Stimulated activated CD4-positive, alpha-beta T cell treated with anti-CD3 and anti-CD28 coated beads, Interleukin-4, amount 100 ng/mL, for 24 hours (primary cell): ENCODE measurements around the gene PLIN4.
A peak's percentile ranks its signal among the peaks of the same experiment; 100 is the strongest.

Source experiments
- DNase-seq: peaks from one replicate; pipeline ENCODE4 v3.0.0-alpha.2; 2020

Gene PLIN4

DNA sequence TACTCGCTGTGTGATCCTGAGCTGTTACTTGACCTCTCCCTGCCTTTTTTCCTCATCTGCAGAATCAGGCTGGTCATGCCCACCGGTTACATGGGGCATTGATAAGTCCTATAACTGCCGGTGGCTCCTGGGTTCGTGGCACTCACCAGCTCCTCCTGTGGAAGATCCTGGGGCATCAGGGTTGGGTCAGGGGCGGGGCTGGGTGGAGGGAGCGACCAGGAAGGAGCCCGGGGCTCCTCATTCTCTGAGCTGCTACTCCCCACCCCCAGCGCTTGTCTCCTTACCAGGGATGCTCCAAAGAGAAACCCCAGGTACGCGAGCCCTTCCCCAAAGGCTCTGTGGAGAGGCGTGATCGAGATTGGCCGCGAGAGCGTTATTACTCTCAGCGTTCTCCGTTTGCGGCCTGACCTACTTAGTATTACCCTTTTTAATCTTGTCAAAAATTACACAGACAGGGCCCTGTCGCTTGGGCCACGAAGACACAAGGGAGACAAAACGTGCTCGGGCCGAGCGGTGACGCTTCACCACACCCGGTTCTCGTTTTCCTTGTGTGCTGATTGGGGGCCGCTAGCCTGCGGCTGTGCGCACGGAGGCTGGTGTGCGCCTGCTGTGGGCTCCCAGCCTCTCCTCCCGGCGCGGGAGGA, 35.4 kb downstream of the PLIN4 start:
- DNase-seq: no peak

DNA sequence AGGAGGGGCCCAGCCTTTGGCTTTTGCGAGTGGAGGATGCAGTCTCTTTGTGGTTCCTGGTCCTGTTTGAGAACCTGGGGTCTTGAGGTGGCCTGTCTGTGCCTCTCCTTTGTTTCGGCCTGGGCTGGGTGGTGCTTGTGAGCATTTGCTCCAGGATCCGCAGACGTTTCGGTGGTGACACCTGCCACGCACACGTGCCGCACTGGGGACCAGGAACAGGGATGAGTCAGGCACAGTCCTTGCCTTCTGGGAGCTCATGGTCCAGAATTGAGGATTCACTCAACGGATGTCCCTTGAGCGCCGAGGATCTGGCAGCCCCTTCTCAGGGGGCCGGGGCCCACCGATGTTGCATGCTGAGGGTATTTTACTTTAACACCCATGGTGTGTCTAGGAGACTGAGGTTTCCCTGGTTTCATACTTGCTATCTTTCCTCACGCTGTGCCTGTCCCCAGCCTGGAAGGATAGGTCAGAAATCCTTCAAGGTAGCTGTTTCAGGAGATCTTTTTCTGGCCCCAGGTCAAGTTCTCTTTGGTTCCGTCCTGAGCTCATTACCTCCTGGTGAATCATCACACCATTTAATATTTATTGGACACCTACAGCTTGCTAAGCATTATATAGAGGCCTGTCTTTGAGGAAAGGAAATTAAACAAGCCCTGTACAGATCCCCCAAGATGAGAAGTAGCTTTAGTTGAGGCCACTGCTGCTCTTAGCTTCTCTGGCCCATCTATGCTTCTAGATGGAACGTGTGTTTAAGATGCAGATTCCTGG, 41.1 kb downstream of the PLIN4 start:
- DNase-seq: no peak

DNA sequence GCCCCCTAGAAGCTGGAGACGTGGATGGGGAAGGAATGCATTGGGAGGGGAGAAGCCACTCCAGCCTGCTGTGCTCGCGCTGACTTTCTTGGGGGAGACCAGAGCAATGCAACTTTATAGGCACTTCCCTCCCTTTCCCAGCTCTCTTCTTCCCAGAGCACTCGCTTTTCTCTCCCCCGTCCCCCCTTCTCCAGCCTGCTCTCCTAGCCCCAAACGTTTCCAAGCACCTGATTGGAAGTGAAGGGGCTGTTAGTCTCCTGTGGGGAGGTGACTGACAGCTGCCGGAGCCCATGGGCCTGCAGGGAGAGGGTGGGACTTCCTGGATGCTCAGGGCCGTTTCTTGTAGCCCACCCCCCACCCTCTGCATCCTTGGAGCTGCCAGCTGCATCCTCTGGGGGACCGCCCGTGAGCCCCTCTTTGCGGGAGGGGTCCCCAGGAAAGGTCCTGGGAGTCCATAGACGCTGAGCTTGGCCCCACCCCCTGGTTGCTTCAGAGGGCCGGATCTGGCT, 43.7 kb downstream of the PLIN4 start:
- no peak for DNase-seq

DNA sequence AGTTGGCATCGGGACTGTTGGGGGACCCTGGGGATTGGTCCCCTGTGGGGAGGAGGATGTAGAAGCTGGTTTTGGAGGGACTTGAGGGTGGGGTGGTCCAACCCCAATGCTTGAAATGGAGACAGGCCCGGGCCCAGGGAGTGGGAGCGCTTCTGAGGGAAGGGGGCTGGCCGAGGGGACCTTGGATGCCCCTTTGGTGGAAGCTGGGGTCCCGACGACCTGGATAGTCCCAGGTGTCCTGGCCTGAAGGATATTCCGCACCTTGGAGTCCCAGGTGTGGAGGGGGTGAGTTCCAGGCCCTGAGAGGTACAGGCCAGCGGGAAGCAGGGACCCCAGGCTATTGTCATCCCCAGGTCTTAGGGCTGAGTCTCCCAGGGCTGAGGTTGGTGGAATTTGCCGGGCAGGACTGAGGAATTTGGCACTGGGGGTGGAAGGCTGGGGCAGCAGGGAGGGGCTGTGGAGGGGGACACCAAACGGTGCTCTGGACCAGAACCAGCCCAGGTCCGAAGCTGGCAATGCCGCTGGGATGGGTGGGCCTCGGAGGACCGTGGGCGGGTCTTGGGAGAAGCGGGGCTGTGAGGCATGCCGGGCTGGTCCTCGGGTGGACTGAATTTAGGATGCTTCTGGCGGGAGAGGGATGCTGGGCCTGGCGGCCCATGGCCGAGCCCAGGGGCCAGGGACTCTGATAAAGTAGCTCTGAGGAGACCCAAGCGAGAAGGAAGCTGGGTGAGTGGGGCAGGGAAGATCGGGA, 44.3 kb downstream of the PLIN4 start:
- no peak for DNase-seq

DNA sequence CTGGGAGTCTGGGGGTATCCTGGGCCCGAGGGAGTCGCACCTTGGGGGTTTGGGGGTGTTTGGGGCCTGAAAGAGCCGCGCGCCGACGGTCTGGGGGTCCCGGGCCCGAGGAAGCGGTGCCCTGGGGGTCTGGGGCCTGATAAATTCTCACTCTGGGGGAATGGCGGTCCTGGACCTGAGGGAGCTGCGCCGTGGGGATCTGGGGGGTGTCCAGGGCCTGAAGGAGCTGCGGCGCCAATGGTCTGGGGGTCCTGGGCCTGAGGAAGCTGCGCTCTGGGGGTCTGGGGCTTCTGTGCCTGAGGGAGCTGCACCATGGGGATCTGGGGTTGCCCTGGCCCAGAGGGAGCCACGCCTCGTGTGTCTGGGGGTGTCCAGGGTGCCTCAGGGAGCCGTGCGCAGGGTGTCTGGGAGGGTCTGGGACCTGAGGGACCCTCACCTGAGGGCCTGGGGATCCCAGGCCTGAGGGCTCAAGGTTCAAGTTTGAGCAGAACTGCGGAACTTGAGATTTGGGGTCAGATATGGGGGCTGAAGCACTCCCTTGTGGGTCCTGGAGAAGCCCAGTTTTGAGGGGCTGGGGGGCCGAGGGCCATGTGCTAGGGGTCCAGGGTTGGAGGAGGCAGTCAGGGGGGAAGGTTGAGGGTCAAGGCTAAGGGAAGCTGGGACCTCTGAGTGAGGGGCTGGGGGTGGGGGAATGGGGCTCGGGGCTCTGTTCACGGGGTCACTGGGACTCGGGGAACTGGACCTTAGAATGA, 45.1 kb downstream of the PLIN4 start:
- DNase-seq: no peak

DNA sequence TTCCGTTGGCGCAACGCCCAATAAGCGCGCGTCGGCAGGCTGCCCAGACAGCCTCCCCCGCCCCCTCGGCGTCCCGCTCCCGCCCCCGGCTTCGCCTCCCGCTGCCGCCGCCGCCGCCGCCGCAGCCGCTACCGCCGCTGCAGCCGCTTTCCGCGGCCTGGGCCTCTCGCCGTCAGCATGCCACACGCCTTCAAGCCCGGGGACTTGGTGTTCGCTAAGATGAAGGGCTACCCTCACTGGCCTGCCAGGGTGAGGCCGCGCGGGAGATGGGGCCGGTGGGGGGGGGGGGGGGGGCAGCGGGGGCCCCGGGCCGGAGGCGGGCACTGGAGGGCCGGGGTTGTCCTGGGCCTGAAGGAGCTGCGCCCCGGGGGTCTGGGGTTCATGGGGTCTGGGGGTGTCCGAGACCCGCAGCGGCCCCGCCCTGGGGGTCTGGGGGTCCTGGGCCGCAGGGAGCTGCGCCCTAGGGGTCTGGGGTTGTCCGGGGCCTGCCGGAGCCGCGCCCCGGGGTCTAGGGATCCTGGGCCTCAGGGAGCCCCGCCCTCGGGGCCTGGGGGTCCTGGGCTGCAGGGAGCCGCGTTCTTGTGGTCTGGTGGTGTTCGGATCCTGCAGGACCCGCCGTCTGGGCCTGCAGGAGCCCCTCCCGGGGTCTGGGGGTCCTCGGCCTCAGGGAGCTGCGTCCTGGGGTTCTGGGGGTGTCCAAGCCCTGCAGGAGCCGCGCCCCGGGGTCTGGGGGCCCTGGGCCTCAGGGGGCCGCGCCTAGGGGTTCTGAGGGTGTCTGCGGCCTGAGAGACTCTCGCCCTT, 45.9 kb downstream of the PLIN4 start, which contains the start of gene HDGFL2:
HDGFL2 (plus strand) TSS at position 124 of the 801 bp plus-strand sequence; CDS start at position 178, 54 bp downstream.
- DNase-seq: no peak

DNA sequence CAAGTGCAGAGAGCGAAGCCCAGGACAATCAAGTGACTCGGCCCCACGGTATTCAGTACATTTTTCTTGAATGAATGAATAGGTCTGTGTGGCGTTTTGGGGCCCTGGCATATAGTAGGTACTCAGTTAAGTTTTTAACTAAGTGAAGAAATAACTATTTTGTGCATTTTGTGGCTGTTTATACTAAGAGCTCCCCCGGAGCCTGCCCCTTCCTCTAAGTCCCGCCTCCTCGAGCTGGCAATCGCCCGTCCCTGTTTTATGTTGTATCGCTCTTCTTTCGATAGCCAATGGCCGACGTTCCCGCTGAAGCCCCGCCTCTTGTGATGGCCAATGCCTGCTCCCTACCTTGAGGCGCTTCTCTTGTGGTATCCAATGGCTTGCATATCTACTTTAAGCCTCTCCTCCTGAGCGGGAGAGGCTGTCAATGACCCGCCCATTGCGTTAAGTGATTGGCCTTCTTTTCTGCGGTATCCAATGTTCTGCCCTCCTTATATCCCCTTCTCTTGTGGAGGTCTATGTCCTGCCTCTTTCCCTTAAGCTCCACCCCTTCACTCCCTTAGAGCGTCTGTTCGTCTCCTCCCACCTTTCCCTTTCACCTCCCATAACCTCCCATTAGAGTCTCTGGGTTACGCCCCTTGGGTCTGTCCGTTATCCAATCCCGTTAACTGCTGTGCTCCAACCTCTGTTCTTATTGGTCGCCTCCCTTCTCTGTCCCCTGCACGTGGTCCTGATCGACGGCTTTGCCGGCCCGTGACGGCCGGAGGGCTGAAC, 46.7 kb downstream of the PLIN4 start:
- peak; percentile 98 for DNase-seq

DNA sequence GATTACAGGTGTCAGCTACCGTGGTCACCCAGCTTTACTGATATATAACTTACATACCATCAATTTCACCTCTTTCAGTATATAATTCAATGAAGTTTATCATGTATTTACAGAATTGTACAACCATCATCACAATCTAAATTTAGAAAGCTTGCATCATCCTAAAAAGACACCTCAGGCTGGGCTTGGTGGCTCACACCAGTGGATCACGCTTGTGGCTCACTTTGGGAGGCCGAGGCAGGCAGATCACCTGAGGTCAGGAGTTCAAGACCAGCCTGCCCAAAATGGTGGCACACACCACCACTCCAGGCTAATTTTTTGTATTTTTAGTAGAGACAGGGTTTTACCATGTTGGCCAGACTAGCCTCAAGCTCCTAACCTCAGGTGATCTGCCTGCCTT, 50.5 kb downstream of the PLIN4 start:
- DNase-seq: no peak

DNA sequence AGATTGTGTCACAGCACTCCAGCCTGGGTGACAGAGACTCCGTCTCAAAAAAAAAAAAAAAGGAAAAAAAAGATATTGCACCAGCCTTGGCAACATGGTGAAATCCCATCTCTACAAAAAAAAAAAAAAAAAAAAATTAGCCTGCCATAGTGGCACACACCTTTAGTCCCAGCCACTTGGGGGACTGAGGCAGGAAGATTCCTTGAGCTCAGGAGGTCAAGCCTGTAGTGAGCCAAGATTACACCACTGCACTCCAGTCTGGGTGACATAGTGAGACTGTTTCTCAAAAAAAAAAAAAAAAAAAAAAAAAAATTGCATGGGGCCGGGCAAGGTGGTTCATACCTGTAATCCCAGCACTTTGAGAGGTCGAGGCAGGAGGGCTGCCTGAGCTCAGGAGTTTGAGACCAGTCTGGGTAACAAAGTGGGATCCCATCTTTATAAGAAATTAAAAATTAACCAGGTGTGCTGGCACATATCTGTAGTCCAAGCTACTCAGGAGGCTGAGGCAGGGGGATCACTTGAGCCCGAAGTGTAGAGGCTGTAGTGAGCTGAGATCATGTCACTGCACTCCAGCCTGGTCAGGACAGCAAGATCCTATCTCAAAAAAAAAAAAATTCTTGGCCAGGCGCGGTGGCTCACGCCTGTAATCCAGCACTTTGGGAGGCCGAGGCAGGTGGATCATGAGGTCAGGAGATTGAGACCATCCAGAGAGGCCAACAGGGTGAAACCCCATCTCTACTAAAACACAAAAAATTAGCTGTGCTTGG, 53.3 kb downstream of the PLIN4 start:
- DNase-seq: no peak

DNA sequence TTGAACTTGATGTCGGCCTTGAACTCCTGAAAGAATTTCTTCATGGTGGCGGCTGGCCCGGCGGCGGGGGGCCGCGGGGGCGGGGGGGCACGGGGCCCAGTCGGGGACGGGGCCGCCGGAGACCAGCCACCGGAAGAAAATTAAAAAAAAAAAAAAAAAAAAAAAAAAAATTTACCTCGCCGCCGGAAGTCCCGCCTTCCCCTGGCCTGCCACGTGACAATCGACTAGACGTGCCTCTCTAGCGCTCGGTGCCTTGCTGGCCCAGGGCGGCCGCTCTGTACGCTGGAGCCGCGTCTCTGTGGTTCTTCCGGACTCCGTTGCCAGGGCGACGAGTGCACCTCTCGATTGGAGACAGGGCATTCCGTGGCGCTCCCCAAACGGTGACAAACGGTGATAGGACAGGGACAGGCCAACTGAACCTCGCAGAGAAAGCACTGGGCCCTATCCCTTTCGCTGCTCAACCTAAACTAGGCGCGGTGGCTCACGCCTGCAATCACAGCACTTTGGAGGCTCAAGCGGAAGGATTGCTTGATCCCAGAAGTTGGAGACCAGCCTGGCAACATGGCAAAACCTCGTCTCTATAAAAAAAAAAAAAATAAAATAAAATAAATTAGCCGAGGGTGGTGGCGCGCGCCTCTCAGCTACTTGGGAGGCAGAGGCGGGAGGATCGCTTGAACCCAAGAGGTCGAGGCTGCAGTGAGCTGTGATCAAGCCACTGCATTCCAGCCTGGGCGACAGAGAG, 60.5 kb downstream of the PLIN4 start, which contains the start of gene UBXN6:
UBXN6 (minus strand) TSS at position 141 of the 742 bp plus-strand sequence; CDS start at position 44, 97 bp downstream.
- DNase-seq: peak; percentile 98

DNA sequence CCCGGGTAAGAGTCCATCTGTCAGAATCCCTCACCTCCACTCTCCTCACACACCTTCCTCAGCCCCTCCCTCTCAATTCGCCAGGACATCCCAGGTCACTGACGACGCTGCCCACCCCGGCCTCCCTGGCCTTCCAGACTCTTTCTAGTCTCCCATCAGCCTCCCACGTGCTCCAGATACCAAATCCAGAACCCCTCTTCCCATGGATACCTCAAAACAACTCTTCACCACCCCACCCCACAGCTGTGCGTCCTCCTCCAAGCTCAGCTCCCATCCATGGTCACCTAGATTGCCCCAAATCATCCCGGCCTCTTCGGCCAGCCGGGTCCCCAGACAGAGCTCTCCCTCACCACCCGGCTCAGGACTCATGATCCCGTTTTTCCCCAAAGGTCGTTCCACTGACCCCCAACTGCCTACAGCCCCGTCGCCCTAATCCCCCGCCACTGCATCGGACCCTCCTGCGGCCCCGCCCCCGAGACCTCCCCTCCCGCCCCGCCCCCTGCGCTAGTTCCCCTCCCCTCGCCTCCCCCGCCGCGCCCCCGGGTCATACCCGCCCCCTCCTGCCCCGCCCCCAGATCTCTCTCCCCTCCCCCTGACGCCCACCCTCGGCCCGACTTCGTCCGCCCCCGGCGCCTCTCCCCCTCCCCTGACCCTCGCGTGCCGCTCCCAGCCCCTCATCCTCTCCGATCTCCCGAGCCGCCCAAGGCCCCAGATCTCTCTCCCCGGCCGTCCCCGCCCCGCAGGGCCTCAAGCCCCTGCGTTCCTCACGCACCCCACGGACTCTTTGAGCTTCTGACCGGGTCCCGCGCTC, 61.2 kb downstream of the PLIN4 start:
- peak; percentile 46 for DNase-seq

DNA sequence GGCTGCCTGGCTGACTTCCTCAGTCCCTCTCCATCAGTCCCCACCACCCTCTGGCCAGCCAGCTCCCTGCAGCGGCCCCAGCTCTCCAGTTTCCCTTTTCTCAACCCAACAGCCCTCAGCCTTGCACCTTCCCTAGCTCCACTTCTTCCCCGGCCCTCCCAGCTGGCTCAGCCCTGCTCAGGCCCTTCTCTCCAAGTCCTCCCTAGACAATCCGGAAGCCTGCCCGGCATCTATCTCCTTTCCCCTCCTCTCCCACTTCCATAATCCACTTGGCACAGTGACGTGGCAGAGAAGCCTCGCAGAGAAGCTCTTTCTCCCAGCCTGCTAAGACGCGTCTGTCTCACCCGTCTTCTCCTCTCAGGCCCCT, 61.8 kb downstream of the PLIN4 start:
- DNase-seq: no peak

DNA sequence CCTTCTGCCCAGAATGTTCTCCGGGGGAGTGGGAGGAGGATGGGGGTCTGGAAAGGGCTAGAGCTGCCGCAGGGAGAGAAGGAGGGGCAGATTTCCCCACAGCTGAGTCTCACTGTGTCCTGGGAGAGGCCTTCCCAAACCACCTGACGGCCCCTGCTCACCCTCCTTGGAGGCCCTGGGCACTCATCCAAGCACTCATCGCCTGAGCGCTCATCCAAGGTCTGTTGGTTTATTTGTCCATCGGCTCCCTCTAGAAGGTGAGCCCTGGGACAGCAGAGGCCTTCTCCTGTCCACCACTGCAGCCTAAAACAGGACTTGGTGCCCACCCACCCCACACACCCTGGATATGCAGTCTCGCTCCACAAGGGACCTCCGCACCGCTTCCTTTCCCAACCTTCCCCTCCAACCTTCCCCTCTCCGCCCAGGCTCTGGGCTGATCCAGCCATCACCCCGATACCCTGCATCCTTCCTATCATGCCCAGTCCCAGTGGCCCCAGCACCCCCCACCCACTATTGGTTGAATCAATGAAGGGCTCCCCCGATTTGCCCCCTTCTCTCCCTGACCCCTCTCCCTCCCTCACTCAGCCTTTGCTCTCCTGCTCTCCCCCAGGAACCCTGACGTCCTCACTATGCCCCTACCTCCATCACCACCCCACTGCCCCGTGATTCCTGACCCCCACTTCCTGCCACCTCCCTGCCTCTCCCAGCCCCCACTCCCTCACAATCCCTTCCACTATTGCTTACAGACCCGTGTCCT, 62.4 kb downstream of the PLIN4 start:
- no peak for DNase-seq

DNA sequence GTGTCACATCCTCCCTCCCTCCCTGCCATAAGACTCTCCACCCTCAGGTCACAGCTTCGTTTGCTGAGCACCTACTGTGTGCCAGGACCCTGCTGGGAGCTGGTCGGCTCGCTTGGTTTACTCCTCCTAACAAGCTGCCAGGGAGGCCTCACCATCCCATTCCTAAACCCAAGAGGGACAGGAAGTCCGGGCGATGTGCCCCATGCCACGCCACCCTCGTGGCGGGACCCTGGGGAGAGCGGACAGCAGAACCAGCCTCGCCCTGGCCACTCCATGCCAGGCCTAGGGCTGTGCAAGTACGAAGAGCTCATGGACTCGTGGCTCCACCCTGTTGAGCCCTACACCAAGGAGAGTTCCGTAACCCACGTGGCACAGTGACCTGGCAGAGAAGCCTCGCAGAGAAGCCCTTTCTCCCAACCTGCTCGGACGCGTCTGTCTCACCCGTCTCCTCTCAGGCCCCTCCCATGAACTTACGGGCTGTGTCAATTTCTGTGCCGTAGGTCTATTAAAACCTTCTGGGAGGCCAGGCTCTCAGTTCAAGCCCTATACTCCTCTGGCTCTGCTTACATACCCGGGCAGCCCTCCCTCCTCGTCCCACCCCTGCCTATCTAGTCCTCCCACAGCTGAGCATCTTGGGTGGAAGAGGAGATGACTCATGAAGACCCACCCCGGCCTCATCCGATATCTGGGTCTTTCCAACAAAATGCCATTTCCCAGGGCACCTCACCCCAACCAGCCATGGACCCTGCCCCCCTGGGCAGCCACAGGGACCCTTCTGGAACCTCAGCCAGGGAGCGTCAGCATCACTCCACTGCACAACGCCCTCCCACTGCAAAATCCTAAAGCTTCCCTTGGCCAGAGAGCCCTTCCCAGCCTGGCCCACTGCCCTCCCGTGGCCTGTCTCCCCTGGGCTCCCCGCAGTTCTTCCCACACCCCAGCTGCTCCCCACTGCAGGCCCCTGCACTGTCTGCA, 63.3 kb downstream of the PLIN4 start:
- DNase-seq: no peak

DNA sequence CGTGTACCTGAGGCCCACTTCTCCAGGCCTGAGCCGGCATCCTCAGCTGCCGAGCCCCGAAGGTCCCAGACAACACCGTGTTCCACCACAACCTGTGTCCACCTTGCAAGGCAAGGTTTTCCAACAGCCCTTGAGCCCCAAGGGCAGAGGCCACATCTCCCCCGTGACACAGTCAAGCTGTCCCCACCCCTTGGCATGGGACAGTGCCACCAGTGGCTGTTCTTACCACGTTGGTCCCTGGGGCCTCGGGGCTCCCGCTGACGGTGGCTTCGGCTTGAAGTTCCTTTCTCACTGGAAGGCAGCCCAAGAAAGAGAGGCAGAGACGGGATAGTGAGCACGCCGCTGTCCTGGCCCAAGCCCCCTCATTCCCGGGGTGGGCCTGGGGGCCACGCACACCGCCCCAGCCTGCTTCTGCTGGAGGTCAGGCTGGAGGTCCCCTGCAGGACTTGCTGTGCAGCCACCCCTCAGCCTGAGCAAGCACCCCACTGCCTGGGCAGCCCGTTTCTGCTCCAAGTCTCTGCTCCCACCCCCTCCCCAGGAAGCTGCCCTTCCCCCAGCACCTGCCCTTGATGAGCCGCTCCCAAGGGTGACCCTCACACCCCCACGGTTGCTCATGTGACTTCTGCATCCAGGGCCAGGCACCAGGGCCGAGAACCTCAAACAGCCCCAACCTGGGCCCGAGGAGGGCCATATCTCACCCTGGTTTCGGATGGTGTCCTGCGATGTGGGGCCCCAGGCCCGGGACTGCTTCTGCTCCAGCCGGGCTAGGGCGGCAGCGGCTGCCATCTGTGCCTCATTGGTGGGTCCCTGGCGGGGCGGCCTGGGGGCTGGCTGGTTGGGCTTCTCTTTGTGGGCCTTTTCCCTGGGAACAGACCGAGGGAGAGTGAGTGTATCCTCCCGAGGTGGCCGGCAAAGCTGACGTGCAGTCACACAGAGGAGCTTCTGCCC, 64.8 kb downstream of the PLIN4 start:
- no peak for DNase-seq
